Measurements from ENCODE around the gene ZNF521.

GRCh38 chr18:25058521-25058920 is 293.4 kb downstream of the ZNF521 start:
- TF ChIP-seq CTCF (IDR thresholded peaks at IDR 0.05) (no peak), POLR2A (IDR thresholded peaks at IDR 0.05) (no peak)
